K562 (cell line): ENCODE measurements around the gene RALB. TPM values are rescaled to one million over a fixed set of nuclear protein-coding genes. Genes with fewer than 3 reads are reported as not detected.

Experiments
- ARID4B ChIP-seq: sonication (generic); formaldehyde crosslinking; IDR thresholded peaks from 2 replicates; pipeline ENCODE4 v1.8.0; 2022; ENCODE audit warnings: mild to moderate bottlenecking, missing genetic modification reagents
- ETV5 ChIP-seq: sonication (generic); formaldehyde crosslinking; IDR thresholded peaks from 2 replicates; pipeline ENCODE4 v1.4.0; 2020; ENCODE audit warnings: low read depth, mild to moderate bottlenecking, missing genetic modification reagents
- FUS ChIP-seq: fragments of 200-400 bp; formaldehyde crosslinking; optimal IDR thresholded peaks from 2 replicates; pipeline ENCODE3; 2017; ENCODE audit warnings: low read depth, low read length
- IRF9 ChIP-seq: fragments of 450-650 bp; IDR thresholded peaks from 2 replicates; pipeline ENCODE4 v1.6.1; 2016; ENCODE audit warnings: missing biosample characterization, missing genetic modification characterization
- NEUROD1 ChIP-seq: fragments of 150-350 bp; IDR thresholded peaks from 2 replicates; pipeline ENCODE4 v1.6.1; 2014; ENCODE audit warnings: borderline replicate concordance, low read length, low read depth; ENCODE audit not compliant: partially characterized antibody
- NFE2 ChIP-seq: IDR thresholded peaks from 2 replicates; pipeline ENCODE4 v1.6.1; 2014; ENCODE audit warnings: antibody characterized with exemption, low read depth
- PRDM10 ChIP-seq: fragments of 450-650 bp; IDR thresholded peaks from 2 replicates; pipeline ENCODE4 v1.6.1; 2018; ENCODE audit not compliant: partially characterized antibody
- REST ChIP-seq, 2 experiments: fragments of 450-650 bp; formaldehyde crosslinking in 1 of 2; IDR thresholded peaks; 2 replicates each; pipeline versions ENCODE4 v1.4.0 to v1.6.1; 2014 to 2020; ENCODE audit warnings: mild to moderate bottlenecking in 2 of 2, borderline replicate concordance in 1 of 2, low read depth in 1 of 2
- SP1 ChIP-seq: sonication (generic); formaldehyde crosslinking; IDR thresholded peaks from 2 replicates; pipeline ENCODE4 v1.8.1; 2022; ENCODE audit warnings: mild to moderate bottlenecking, missing genetic modification reagents
- ZKSCAN3 ChIP-seq: fragments of 250-450 bp; sonication (Bioruptor Pico); IDR thresholded peaks from 2 replicates; pipeline ENCODE4 v1.4.0; 2020
- ZNF384 ChIP-seq: IDR thresholded peaks from 2 replicates; pipeline ENCODE4 v1.6.1; 2012; ENCODE audit warnings: low read depth, low read length, improper control_type of control experiment
- polyA plus RNA-seq, 8 experiments: library from polyadenylated mRNA; depleted of rRNA in 4 of 8; stranded (reverse) in 5 of 8; unstranded in 3 of 8; fragments of >200 nt; fragmentation: Nextera tagmentation in 2 of 8; fragmentation: Illumina TruSeq in 1 of 8; extraction: Ambion mirVana in 2 of 8; extraction: Trizol in 1 of 8; gene quantifications; 2 replicates each; pipeline versions ENCODE4 v1.2.1 to v1.2.3, GENCODE V29; 2011 to 2014; ENCODE audit warnings: inconsistent platforms in 1 of 8, missing spikeins in 1 of 8
- total RNA-seq, 7 experiments: library from RNA; depleted of rRNA in 6 of 7; stranded (reverse); fragments of >200 nt in 6 of 7; fragmentation: Illumina TruSeq in 2 of 7; extraction: Trizol in 2 of 7; gene quantifications; 2 replicates each; pipeline versions ENCODE4 v1.2.1 to v1.2.3, GENCODE V29; 2011 to 2021; ENCODE audit warnings: low replicate concordance in 1 of 7

Gene RALB
- total and polyA plus RNA-seq, 9 of the 15 experiments (the other 6 are each of a cell fraction or from before 2014, with no cell fraction given) = 14.8 to 65.6 (median 38.4) TPM

- TF ChIP-seq REST (IDR thresholded peaks at IDR 0.05; ENCODE audit: borderline replicate concordance) (no peak), REST (CRISPR knock-in tag; IDR thresholded peaks at IDR 0.05; ENCODE audit: low read depth) (no peak), ARID4B (no peak), NEUROD1 (no peak), NFE2 (no peak), ZNF384 (no peak), ETV5 (no peak), FUS (no peak), ZKSCAN3 (CRISPR knock-in tag) (no peak), PRDM10 (no peak), IRF9 (tag) (no peak), SP1 (CRISPR knock-in tag) (no peak)
Observed at GRCh38 chr2:120307482-120307881, 54.8 kb downstream of the RALB start (continued).
